Chondrocyte (in vitro differentiated cells): ENCODE results near the gene ZMYND15. TPM values are rescaled to one million over a fixed set of nuclear protein-coding genes. Genes with fewer than 3 reads are reported as not detected.

Experiments
- total RNA-seq: library from RNA; stranded (reverse); gene quantifications from 3 replicates; pipeline ENCODE4 v1.2.1, GENCODE V29; 2021

Gene ZMYND15
- total RNA-seq, 1 donor from 2014 or later, result 0.45 TPM

Other genes with a start within 250 kb of the ZMYND15 start
- gene SPNS2, start 241.0 kb upstream of the ZMYND15 start, total RNA-seq, result 0.70 to 0.87 TPM in 2 of 3 replicates, not detected in the other
- 33.6 to 58.2 TPM (median 36.4 TPM) in 3 replicates for gene MYBBP1A, start 184.4 kb upstream of the ZMYND15 start, total RNA-seq
- not detected in 3 replicates for gene GGT6, start 179.3 kb upstream of the ZMYND15 start, total RNA-seq
- gene SMTNL2, start 155.3 kb upstream of the ZMYND15 start, total RNA-seq, result 0.32 to 0.36 TPM in 2 of 3 replicates, not detected in the other
- 0.15 TPM in 1 of 3 replicates, not detected in the others for gene ALOX15, start 98.2 kb upstream of the ZMYND15 start, total RNA-seq
- gene PELP1, start 35.7 kb upstream of the ZMYND15 start, total RNA-seq, result 44.1 to 56.2 TPM (median 48.2 TPM) in 3 replicates
- 7.1 to 11.8 TPM (median 7.2 TPM) in 3 replicates for gene ARRB2, start 29.2 kb upstream of the ZMYND15 start, total RNA-seq
- 14.6 to 21.3 TPM (median 16.9 TPM) in 3 replicates for gene MED11, start 8.4 kb upstream of the ZMYND15 start, total RNA-seq
- 4.7 to 8.0 TPM (median 5.4 TPM) in 3 replicates for gene CXCL16, start 95 bp downstream of the ZMYND15 start, total RNA-seq
- gene TM4SF5, start 32.1 kb downstream of the ZMYND15 start, total RNA-seq, result not detected in 3 replicates
- 0.82 to 2.4 TPM (median 1.2 TPM) in 3 replicates for gene VMO1, start 46.5 kb downstream of the ZMYND15 start, total RNA-seq
- gene GLTPD2, start 49.1 kb downstream of the ZMYND15 start, total RNA-seq, result not detected in 3 replicates
- gene PSMB6, start 56.3 kb downstream of the ZMYND15 start, total RNA-seq, result 110 to 146 TPM (median 113 TPM) in 3 replicates
- 30.3 to 35.3 TPM (median 32.1 TPM) in 3 replicates for gene PLD2, start 67.3 kb downstream of the ZMYND15 start, total RNA-seq
- gene MINK1, start 93.5 kb downstream of the ZMYND15 start, total RNA-seq, result 89.1 to 93.0 TPM (median 90.6 TPM) in 3 replicates
- gene C17orf107, start 159.7 kb downstream of the ZMYND15 start, total RNA-seq, result 1.5 to 1.8 TPM (median 1.6 TPM) in 3 replicates
- gene CHRNE, start 163.3 kb downstream of the ZMYND15 start, total RNA-seq, result 0.22 to 0.35 TPM in 2 of 3 replicates, not detected in the other
- not detected in 3 replicates for gene GP1BA, start 192.4 kb downstream of the ZMYND15 start, total RNA-seq
- gene SLC25A11, start 200.2 kb downstream of the ZMYND15 start, total RNA-seq, result 44.0 to 62.4 TPM (median 46.6 TPM) in 3 replicates
- gene RNF167, start 200.4 kb downstream of the ZMYND15 start, total RNA-seq, result 69.7 to 95.8 TPM (median 74.5 TPM) in 3 replicates
- gene PFN1, start 208.7 kb downstream of the ZMYND15 start, total RNA-seq, result 512 to 784 TPM (median 766 TPM) in 3 replicates
- 7.0 to 9.8 TPM (median 7.4 TPM) in 3 replicates for gene ENO3, start 211.3 kb downstream of the ZMYND15 start, total RNA-seq
- gene SPAG7, start 228.0 kb downstream of the ZMYND15 start, total RNA-seq, result 73.0 to 87.3 TPM (median 79.4 TPM) in 3 replicates
- gene CAMTA2, start 247.8 kb downstream of the ZMYND15 start, total RNA-seq, result 47.4 to 97.8 TPM (median 90.2 TPM) in 3 replicates